ENCODE data around the gene ZMIZ1. TPM values are rescaled to one million over a fixed set of nuclear protein-coding genes. Genes with fewer than 3 reads are reported as not detected.

Gene ZMIZ1
- total RNA-seq, 1 experiment from 2014 or later: 34.2 TPM

GRCh38 chr10:79105150-79105739 is 36.5 kb downstream of the ZMIZ1 start:
- ATAC-seq: no peak
- Histone ChIP-seq H3K4me3 (ENCODE audit: low read depth in 2 of 2, low read length in 2 of 2) (no peak overlapping the region), H3K27ac (ENCODE audit: low read length) (peak overlapping the region; percentile 14), H3K9me3 (ENCODE audit: control insufficient read depth, insufficient read depth, low read depth, low read length) (no peaks in the 10 kb centered on the region), H3K36me3 (ENCODE audit: control insufficient read depth, insufficient read depth, low read length) (no peaks in the 10 kb centered on the region), H3K4me1 (ENCODE audit: control insufficient read depth, insufficient read depth, low read length) (peaks cover 59% of the 10 kb centered on the region), H3K27me3 (ENCODE audit: control insufficient read depth, insufficient read depth, low read length) (no peaks in the 10 kb centered on the region)
- ChIA-PET POLR2A (interaction anchor here (0.6 to 0.7 kb wide), 2 partner anchors 30 to 97 kb away, joined by 5 to 11 read pairs; no protein-coding TSS in a partner anchor), CTCF (interaction anchor here (0.5 to 0.7 kb wide), 5 partner anchors 8 to 794 kb away, joined by 3 to 7 read pairs (median 5); no protein-coding TSS in a partner anchor)
- intact Hi-C loops (cut with micrococcal nuclease; ENCODE audit: unreplicated experiment): no loop called here
- in situ Hi-C loops (cut with HindIII; ENCODE audit: low pct_unique_long_range_greater_than_20kb, low sequenced_read_pairs): no loop called here
- BruUV-seq (replicated peaks): no TSS peak
- TF ChIP-seq SIN3A (IDR thresholded peaks at IDR 0.05; ENCODE audit: borderline replicate concordance, insufficient read depth, low read depth, low read length) (no peak), CTCF (IDR thresholded peaks at IDR 0.05) (no peak), POLR2AphosphoS5 (IDR thresholded peaks at IDR 0.05; ENCODE audit: low read depth, low read length) (no peak), REST (IDR thresholded peaks at IDR 0.05; ENCODE audit: insufficient read depth in 1 of 2, low read depth in 2 of 2, low read length in 1 of 2) (no peak), TCF7L2 (IDR thresholded peaks at IDR 0.05; ENCODE audit: low read depth, low read length) (no peak)
- DNase-seq (ENCODE audit: low read depth, low spot score): no peak

GRCh38 chr10:79105818-79106217 is 37.1 kb downstream of the ZMIZ1 start:
- H3K4me3 ChIP-seq (ENCODE audit: low read depth in 2 of 2, low read length in 2 of 2): no peak overlapping the region
- peaks cover 55% of the 10 kb centered on the region for H3K4me1 ChIP-seq (ENCODE audit: control insufficient read depth, insufficient read depth, low read length)
- TF ChIP-seq SIN3A (IDR thresholded peaks at IDR 0.05; ENCODE audit: borderline replicate concordance, insufficient read depth, low read depth, low read length) (no peak), REST (IDR thresholded peaks at IDR 0.05; ENCODE audit: insufficient read depth in 1 of 2, low read depth in 2 of 2, low read length in 1 of 2) (no peak), POLR2AphosphoS5 (IDR thresholded peaks at IDR 0.05; ENCODE audit: low read depth, low read length) (no peak), CTCF (IDR thresholded peaks at IDR 0.05) (no peak), TCF7L2 (IDR thresholded peaks at IDR 0.05; ENCODE audit: low read depth, low read length) (no peak)
- no peaks in the 10 kb centered on the region for H3K9me3 ChIP-seq (ENCODE audit: control insufficient read depth, insufficient read depth, low read depth, low read length)
- no peaks in the 10 kb centered on the region for H3K27me3 ChIP-seq (ENCODE audit: control insufficient read depth, insufficient read depth, low read length)
- ChIA-PET CTCF (interaction anchor here (0.6 kb wide), 1 partner anchor 362 kb away, joined by 5 read pairs; no protein-coding TSS in a partner anchor), POLR2A (no interaction called here)
- DNase-seq (ENCODE audit: low read depth, low spot score) (no peak), ATAC-seq (no peak)
- no TSS peak for BruUV-seq (replicated peaks)
- in situ Hi-C loops (cut with HindIII; ENCODE audit: low pct_unique_long_range_greater_than_20kb, low sequenced_read_pairs): no loop called here
- intact Hi-C loops (cut with micrococcal nuclease; ENCODE audit: unreplicated experiment): no loop called here
- H3K36me3 ChIP-seq (ENCODE audit: control insufficient read depth, insufficient read depth, low read length): no peaks in the 10 kb centered on the region
- peak overlapping the region; percentile 14; the same call in 1 of the 2 replicates for H3K27ac ChIP-seq (ENCODE audit: low read length)
